GM12874 (cell line): ENCODE results near the gene IQSEC3.

Experiments
- TF ChIP-seq, protein P1 (sequence below): IDR thresholded peaks from 2 replicates; pipeline ENCODE4 v1.5.1; 2011; ENCODE audit warnings: low read depth, mild to moderate bottlenecking, control low read depth, low read length, moderate library complexity; ENCODE audit not compliant: insufficient read depth

The IQSEC3 gene

DNA sequence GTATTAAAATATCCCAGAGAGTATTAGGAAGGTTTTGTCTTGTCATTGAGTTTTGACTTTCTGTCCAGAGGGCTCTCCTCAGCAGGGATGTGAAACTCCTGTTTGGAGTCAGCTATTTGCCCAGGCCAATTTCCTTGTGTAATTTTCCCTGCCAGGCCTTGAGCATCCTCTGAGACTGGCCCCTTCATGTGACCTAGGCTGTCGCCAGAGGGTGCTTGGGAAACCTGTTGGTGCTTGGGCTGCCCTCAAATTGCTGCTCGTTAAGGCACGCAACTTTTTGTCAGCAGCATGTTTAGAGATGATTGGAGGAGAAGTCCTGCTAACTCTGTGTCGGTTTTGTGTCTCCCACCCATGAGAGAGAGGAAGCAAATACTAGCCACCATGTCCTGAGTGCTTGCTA lies 39.1 kb downstream of the IQSEC3 start:
- TF ChIP-seq, protein P1, sequence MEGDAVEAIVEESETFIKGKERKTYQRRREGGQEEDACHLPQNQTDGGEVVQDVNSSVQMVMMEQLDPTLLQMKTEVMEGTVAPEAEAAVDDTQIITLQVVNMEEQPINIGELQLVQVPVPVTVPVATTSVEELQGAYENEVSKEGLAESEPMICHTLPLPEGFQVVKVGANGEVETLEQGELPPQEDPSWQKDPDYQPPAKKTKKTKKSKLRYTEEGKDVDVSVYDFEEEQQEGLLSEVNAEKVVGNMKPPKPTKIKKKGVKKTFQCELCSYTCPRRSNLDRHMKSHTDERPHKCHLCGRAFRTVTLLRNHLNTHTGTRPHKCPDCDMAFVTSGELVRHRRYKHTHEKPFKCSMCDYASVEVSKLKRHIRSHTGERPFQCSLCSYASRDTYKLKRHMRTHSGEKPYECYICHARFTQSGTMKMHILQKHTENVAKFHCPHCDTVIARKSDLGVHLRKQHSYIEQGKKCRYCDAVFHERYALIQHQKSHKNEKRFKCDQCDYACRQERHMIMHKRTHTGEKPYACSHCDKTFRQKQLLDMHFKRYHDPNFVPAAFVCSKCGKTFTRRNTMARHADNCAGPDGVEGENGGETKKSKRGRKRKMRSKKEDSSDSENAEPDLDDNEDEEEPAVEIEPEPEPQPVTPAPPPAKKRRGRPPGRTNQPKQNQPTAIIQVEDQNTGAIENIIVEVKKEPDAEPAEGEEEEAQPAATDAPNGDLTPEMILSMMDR = no peak

GRCh38 chr12:106118-106591 lies 39.6 kb downstream of the IQSEC3 start:
- TF ChIP-seq, protein P1 = peak; percentile 47; the same call in 1 of the 2 replicates

DNA sequence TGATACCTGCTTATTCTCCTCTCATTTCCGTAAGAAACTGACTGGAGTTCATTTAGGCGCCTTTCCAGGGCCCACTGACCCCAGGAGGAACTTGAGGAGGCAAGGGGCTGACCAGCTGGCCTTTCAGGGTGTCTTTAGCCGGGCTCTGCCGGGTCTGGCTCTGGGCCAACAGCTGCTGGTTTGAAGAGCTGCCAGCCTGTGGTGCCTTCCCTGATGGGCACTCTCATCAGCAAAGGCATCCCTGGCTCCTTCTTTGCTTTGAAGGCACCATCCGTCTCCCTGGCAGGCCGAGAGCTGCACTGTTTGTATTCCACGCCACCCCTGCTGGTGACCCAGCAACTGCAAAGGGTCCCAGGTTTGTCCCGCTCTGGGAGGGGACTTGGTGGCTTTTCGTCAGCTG lies 42.0 kb downstream of the IQSEC3 start:
- TF ChIP-seq, protein P1 = no peak

DNA sequence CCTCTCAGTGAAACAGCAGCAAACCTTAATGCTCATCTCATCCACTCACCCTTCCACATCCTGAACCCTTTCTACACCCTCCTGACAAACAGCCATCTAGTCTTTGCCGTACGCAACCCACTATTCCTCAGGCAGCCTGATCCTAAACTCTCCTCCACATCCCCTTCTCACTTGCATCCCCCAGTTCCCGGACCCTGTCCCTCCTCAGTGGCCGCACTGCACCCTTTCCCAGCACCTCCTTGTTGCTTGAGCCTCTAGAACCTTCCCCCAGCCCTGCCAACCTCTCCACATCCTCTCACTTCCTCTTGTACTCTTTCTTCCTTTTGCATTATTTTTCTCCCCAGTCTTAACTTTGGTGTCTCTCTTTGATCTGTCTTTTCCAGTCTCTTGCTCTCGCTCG lies 42.9 kb downstream of the IQSEC3 start:
- TF ChIP-seq, protein P1 = no peak

DNA sequence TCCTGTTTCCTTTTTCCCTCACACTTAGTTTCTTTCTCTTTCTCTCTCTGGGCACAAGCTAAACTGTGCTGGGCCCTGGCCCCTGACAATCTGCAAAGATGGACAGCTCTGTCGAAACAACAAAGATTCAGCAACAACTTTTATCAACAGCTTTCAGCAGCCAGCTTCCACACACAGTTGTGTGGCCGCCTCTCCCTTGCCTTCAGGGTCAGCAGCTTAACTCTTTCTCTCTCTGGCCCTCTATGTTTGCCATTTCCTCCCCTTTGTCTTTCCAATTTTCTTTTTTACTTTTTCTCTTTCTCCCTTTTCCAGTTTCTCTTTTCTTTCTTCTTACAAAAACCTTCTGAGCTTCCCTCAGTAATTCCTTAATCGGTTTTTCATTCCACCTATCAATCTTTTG lies 43.3 kb downstream of the IQSEC3 start:
- TF ChIP-seq, protein P1 = no peak

- TF ChIP-seq, protein P1 = no peak
Measured at GRCh38 chr12:111699-112493, 45.3 kb downstream of the IQSEC3 start.

DNA sequence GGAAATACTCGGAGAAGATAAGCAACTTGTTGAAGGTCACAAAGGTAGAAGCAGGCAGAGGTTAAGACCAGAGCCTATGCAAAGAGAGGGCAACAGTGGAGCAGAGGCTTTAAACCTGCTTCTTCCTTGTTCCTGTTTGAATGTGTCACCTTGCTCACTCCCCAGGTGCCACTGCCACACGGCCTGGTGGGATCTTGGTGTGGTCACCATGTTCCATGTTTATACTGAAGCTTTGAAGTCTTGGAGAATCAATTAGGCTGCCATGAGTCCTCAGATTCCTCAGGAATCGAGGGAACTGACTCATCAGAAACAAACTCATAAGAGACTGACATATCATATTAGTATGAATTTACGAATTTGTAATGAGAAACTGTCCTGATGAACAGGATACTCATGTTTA lies 46.8 kb downstream of the IQSEC3 start:
- TF ChIP-seq, protein P1 = no peak
